ENCODE measurements around the gene SCNN1A.

- TF ChIP-seq, protein P1, sequence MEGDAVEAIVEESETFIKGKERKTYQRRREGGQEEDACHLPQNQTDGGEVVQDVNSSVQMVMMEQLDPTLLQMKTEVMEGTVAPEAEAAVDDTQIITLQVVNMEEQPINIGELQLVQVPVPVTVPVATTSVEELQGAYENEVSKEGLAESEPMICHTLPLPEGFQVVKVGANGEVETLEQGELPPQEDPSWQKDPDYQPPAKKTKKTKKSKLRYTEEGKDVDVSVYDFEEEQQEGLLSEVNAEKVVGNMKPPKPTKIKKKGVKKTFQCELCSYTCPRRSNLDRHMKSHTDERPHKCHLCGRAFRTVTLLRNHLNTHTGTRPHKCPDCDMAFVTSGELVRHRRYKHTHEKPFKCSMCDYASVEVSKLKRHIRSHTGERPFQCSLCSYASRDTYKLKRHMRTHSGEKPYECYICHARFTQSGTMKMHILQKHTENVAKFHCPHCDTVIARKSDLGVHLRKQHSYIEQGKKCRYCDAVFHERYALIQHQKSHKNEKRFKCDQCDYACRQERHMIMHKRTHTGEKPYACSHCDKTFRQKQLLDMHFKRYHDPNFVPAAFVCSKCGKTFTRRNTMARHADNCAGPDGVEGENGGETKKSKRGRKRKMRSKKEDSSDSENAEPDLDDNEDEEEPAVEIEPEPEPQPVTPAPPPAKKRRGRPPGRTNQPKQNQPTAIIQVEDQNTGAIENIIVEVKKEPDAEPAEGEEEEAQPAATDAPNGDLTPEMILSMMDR (IDR thresholded peaks at IDR 0.05) = no peak
- no peak for TF ChIP-seq EZH2 (IDR thresholded peaks at IDR 0.05; ENCODE audit: borderline replicate concordance, insufficient read depth, low read depth, low read length, poor library complexity, severe bottlenecking)
These were observed 46.2 kb downstream of the SCNN1A start for GRCh38 chr12:6328945-6329702.

All from B cell (primary cell).